Panc1 (cell line): ENCODE data around the gene DCHS1. TPM values are rescaled to one million over a fixed set of nuclear protein-coding genes. Genes with fewer than 3 reads are reported as not detected.

Experiments used
- ATAC-seq: fragments of 200-7000 bp; cut with Tn5 transposase; 2 replicates; pipeline ENCODE4 v1.9.1; 2020; ENCODE audit warnings: mild to moderate bottlenecking, moderate library complexity
- BruUV-seq: library from RNA; stranded (reverse); fragments of 400-500 nt; replicated peaks from 2 replicates; lab custom pipeline; 2021; lab: Mats Ljungman, UMichigan
- CTCF ChIA-PET: fragments of 300-600 bp; sonication (Branson Sonifier 250); formaldehyde crosslinking; loops from one replicate; lab custom pipeline; 2022; ENCODE audit warnings: antibody characterized with exemption; lab: Charles Lee
- POLR2A ChIA-PET: fragments of 300-600 bp; sonication (Branson Sonifier 250); formaldehyde crosslinking; loops from one replicate; lab custom pipeline; 2022; ENCODE audit warnings: antibody characterized with exemption; lab: Charles Lee
- DNase-seq: peaks from one replicate; pipeline ENCODE4 v3.0.0-alpha.2; 2010; ENCODE audit warnings: low read depth, low spot score
- H3K27ac ChIP-seq: 2 replicates; pipeline ENCODE4 v1.5.1; 2011; ENCODE audit warnings: mild to moderate bottlenecking, low read length, inconsistent platforms
- H3K27me3 ChIP-seq: fragments of 200-500 bp; sonication (Bioruptor generic); 2 replicates; pipeline ENCODE4 v1.6.0; 2014; ENCODE audit warnings: low read length, inconsistent platforms; ENCODE audit not compliant: control insufficient read depth, insufficient read depth
- H3K36me3 ChIP-seq: fragments of 200-500 bp; sonication (Bioruptor generic); 2 replicates; pipeline ENCODE4 v1.5.1; 2014; ENCODE audit warnings: inconsistent platforms, mild to moderate bottlenecking, low read length, moderate library complexity; ENCODE audit not compliant: control insufficient read depth, insufficient read depth
- H3K4me1 ChIP-seq: 2 replicates; pipeline ENCODE4 v1.5.1; 2011; ENCODE audit warnings: inconsistent platforms, mild to moderate bottlenecking, low read length, moderate library complexity; ENCODE audit not compliant: control insufficient read depth, insufficient read depth
- H3K4me3 ChIP-seq, 2 experiments: 2 replicates each; pipeline ENCODE4 v1.5.1; 2011 to 2012; ENCODE audit warnings: low read depth in 2 of 2, low read length in 2 of 2, mild to moderate bottlenecking in 2 of 2, inconsistent platforms in 1 of 2, moderate library complexity in 1 of 2
- H3K9me3 ChIP-seq: fragments of 200-500 bp; sonication (Bioruptor generic); 2 replicates; pipeline ENCODE4 v1.5.1; 2014; ENCODE audit warnings: low read depth, mild to moderate bottlenecking, inconsistent platforms, low read length, moderate library complexity; ENCODE audit not compliant: control insufficient read depth, insufficient read depth
- POLR2AphosphoS5 ChIP-seq: IDR thresholded peaks from 2 replicates; pipeline ENCODE4 v1.6.1; 2012; ENCODE audit warnings: mild to moderate bottlenecking, low read depth, low read length, moderate library complexity
- SIN3A ChIP-seq: IDR thresholded peaks from 2 replicates; pipeline ENCODE4 v1.6.1; 2012; ENCODE audit warnings: low read depth, mild to moderate bottlenecking, low read length, moderate library complexity, borderline replicate concordance; ENCODE audit not compliant: insufficient read depth
- TCF7L2 ChIP-seq: IDR thresholded peaks from 2 replicates; pipeline ENCODE4 v1.6.1; 2011; ENCODE audit warnings: mild to moderate bottlenecking, low read depth, low read length, inconsistent platforms
- in situ Hi-C: cut with HindIII; loops from 2 replicates; pipeline ENCODE4 v1.10.0; 2016; ENCODE audit warnings: low sequenced_read_pairs, low pct_unique_long_range_greater_than_20kb
- intact Hi-C: fragments of 100-400 bp; cut with micrococcal nuclease; formaldehyde crosslinking; loops from one replicate; pipeline ENCODE4 v1.10.0; 2022; ENCODE audit not compliant: unreplicated experiment
- total RNA-seq: library from RNA; stranded (reverse); gene quantifications from one replicate; pipeline ENCODE4 v1.2.1, GENCODE V29; 2021; ENCODE audit not compliant: unreplicated experiment
- TF ChIP-seq, protein P1 (sequence below): fragments of 450-650 bp; IDR thresholded peaks from 2 replicates; pipeline ENCODE4 v1.5.1; 2017; ENCODE audit warnings: mild to moderate bottlenecking
- TF ChIP-seq, protein P2 (sequence below), 2 experiments: IDR thresholded peaks; 2 replicates each; pipeline ENCODE4 v1.6.1; 2011 to 2012; ENCODE audit warnings: low read depth in 2 of 2, control low read depth in 1 of 2, low read length in 1 of 2, mild to moderate bottlenecking in 1 of 2, moderate library complexity in 1 of 2; ENCODE audit not compliant: insufficient read depth in 1 of 2

Gene DCHS1
- total RNA-seq, 1 experiment from 2014 or later: 2.2 TPM

DNA sequence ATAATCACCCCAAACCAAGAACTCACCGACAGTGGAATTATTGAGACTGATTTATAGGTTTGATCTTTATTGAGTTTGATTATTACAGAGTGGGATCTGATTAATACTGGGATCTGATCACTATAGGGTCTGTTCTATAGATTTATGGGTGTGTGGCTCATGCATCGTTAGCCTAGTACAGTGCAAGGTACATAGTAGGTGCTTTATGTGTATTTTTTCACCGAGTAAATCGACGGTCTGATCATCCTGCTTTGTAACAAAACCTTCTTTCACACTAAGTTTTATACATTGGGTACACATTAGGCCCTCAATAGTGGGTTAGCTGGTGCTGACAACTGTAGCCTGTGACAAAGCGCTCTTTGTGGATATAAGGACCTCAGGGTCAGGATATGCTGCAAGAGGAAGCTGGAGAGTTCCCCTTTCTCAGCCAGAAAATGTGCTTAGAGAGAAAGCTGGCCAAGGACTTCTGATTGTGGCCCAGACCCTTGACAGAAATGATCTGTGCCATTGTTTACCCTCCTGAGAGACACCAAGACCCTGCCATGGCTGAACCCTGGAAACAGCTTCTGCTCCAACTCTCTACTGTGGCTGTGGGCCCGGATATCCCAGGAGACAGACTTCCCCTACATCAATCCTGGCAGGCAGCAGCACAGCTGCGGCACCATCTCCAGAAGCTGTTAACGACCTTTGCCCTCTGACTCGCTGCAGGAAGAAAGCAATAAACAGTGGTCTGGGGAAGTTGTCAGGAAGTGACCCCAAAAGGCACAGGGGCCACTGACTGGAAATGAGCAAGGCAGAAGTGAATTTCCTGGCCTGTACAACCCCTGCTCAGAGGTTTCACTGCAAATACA is 20.3 kb downstream of the DCHS1 start:
- DNase-seq (no peak), ATAC-seq (no peak)
- ChIA-PET POLR2A (interaction anchor here (0.6 kb wide), 1 partner anchor 856 kb away, joined by 3 read pairs; no protein-coding TSS in a partner anchor), CTCF (interaction anchor here (0.6 kb wide), 1 partner anchor 24 kb away, joined by 3 read pairs; the partner anchor contains the start of gene TAF10)
- Histone ChIP-seq H3K27me3 (no peaks in the 10 kb centered on the region; the same call in 1 of the 2 replicates), H3K4me1 (peaks cover 14% of the 10 kb centered on the region), H3K9me3 (no peaks in the 10 kb centered on the region), H3K36me3 (no peaks in the 10 kb centered on the region), H3K4me3 (no peak overlapping the region), H3K27ac (peak overlapping the region; percentile 25)
- intact Hi-C loops (no loop called here), in situ Hi-C loops (no loop called here)
- BruUV-seq: no TSS peak
- no peak for TF ChIP-seq POLR2AphosphoS5
- TF ChIP-seq TCF7L2: no peak
- TF ChIP-seq, protein P1, sequence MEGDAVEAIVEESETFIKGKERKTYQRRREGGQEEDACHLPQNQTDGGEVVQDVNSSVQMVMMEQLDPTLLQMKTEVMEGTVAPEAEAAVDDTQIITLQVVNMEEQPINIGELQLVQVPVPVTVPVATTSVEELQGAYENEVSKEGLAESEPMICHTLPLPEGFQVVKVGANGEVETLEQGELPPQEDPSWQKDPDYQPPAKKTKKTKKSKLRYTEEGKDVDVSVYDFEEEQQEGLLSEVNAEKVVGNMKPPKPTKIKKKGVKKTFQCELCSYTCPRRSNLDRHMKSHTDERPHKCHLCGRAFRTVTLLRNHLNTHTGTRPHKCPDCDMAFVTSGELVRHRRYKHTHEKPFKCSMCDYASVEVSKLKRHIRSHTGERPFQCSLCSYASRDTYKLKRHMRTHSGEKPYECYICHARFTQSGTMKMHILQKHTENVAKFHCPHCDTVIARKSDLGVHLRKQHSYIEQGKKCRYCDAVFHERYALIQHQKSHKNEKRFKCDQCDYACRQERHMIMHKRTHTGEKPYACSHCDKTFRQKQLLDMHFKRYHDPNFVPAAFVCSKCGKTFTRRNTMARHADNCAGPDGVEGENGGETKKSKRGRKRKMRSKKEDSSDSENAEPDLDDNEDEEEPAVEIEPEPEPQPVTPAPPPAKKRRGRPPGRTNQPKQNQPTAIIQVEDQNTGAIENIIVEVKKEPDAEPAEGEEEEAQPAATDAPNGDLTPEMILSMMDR: no peak
- no peak for TF ChIP-seq SIN3A
- TF ChIP-seq, protein P2, sequence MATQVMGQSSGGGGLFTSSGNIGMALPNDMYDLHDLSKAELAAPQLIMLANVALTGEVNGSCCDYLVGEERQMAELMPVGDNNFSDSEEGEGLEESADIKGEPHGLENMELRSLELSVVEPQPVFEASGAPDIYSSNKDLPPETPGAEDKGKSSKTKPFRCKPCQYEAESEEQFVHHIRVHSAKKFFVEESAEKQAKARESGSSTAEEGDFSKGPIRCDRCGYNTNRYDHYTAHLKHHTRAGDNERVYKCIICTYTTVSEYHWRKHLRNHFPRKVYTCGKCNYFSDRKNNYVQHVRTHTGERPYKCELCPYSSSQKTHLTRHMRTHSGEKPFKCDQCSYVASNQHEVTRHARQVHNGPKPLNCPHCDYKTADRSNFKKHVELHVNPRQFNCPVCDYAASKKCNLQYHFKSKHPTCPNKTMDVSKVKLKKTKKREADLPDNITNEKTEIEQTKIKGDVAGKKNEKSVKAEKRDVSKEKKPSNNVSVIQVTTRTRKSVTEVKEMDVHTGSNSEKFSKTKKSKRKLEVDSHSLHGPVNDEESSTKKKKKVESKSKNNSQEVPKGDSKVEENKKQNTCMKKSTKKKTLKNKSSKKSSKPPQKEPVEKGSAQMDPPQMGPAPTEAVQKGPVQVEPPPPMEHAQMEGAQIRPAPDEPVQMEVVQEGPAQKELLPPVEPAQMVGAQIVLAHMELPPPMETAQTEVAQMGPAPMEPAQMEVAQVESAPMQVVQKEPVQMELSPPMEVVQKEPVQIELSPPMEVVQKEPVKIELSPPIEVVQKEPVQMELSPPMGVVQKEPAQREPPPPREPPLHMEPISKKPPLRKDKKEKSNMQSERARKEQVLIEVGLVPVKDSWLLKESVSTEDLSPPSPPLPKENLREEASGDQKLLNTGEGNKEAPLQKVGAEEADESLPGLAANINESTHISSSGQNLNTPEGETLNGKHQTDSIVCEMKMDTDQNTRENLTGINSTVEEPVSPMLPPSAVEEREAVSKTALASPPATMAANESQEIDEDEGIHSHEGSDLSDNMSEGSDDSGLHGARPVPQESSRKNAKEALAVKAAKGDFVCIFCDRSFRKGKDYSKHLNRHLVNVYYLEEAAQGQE (IDR thresholded peaks at IDR 0.05; ENCODE audit: insufficient read depth in 1 of 2, low read depth in 2 of 2, low read length in 1 of 2): no peak

DNA sequence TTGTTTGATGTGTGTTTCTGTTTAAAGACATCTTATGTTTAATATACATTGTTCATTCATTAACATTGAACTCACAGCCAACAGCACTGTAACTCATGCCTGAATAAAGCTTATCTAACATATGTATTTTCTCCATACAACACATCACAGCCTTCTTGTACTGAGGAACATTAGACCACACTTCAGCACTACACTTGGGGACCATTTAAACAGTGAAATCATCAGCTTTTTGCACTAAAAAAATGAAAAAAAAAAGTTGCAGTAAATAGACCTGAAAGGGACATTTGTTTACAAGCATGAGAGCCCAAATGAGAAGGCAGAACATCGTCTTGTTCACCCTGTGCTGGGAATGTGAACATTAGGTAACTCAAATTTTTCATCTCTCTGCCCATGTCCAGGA is 21.1 kb downstream of the DCHS1 start:
- H3K9me3 ChIP-seq: no peaks in the 10 kb centered on the region
- no TSS peak for BruUV-seq
- H3K36me3 ChIP-seq: no peaks in the 10 kb centered on the region
- ATAC-seq (no peak), DNase-seq (no peak)
- H3K4me1 ChIP-seq: peaks cover 14% of the 10 kb centered on the region
- ChIA-PET POLR2A (no interaction called here), CTCF (no interaction called here)
- H3K27me3 ChIP-seq: no peaks in the 10 kb centered on the region; the same call in 1 of the 2 replicates
- in situ Hi-C loops: no loop called here
- H3K4me3 ChIP-seq: no peak overlapping the region
- intact Hi-C loops: no loop called here
- TF ChIP-seq POLR2AphosphoS5 (no peak), TCF7L2 (no peak), SIN3A (no peak)
- TF ChIP-seq, protein P1: no peak
- TF ChIP-seq, protein P2 (IDR thresholded peaks at IDR 0.05; ENCODE audit: insufficient read depth in 1 of 2, low read depth in 2 of 2, low read length in 1 of 2): no peak
- H3K27ac ChIP-seq: no peak overlapping the region
